Neutrophil (primary cell): ENCODE measurements around the gene SORBS1.

Source experiments
- H3K27ac ChIP-seq: fragments of 200-600 bp; sonication (generic); 2 replicates; pipeline ENCODE4 v1.5.1; 2016; ENCODE audit warnings: mild to moderate bottlenecking, moderate library complexity
- H3K27me3 ChIP-seq: fragments of 200-600 bp; sonication (generic); 2 replicates; pipeline ENCODE4 v1.6.0; 2016; ENCODE audit warnings: mild to moderate bottlenecking
- H3K36me3 ChIP-seq: fragments of 200-600 bp; sonication (generic); 2 replicates; pipeline ENCODE4 v1.5.1; 2017
- H3K4me1 ChIP-seq, 2 experiments: fragments of 200-600 bp in 1 of 2; sonication (generic) in 1 of 2; 1 replicate in 1 of 2; 2 replicates in 1 of 2; pipeline versions ENCODE4 v1.5.1 to v1.6.1; 2013 to 2016; ENCODE audit warnings: low read depth in 1 of 2, low read length in 1 of 2, mild to moderate bottlenecking in 1 of 2, moderate library complexity in 1 of 2; ENCODE audit not compliant: control insufficient read depth in 1 of 2, insufficient read depth in 1 of 2
- H3K4me3 ChIP-seq, 2 experiments: fragments of 200-600 bp in 1 of 2; sonication (generic) in 1 of 2; 1 replicate in 1 of 2; 2 replicates in 1 of 2; pipeline ENCODE4 v1.5.1; 2013 to 2016; ENCODE audit warnings: low read depth in 1 of 2, low read length in 1 of 2, mild to moderate bottlenecking in 1 of 2, moderate library complexity in 1 of 2
- H3K9me3 ChIP-seq: fragments of 200-600 bp; sonication (generic); 2 replicates; pipeline ENCODE4 v1.5.1; 2016
- CTCF ChIP-seq: fragments of 200-600 bp; sonication (generic); IDR thresholded peaks from 2 replicates; pipeline ENCODE4 v1.5.1; 2016; ENCODE audit warnings: antibody characterized with exemption

Gene SORBS1

GRCh38 chr10:95508730-95509129 lies 52.4 kb downstream of the SORBS1 start:
- H3K36me3 ChIP-seq: no peaks in the 10 kb centered on the region
- H3K27me3 ChIP-seq: no peaks in the 10 kb centered on the region
- no peaks in the 10 kb centered on the region for H3K9me3 ChIP-seq
- H3K4me1 ChIP-seq: no peaks in the 10 kb centered on the region
- no peak for TF ChIP-seq CTCF
- no peak overlapping the region for H3K27ac ChIP-seq
- H3K4me3 ChIP-seq: no peak overlapping the region

- Histone ChIP-seq H3K27me3 (no peaks in the 10 kb centered on the region), H3K36me3 (no peaks in the 10 kb centered on the region)
- no peak for TF ChIP-seq CTCF
Observed at GRCh38 chr10:95506056-95506737, 55.0 kb downstream of the SORBS1 start.

GRCh38 chr10:95505641-95506040 lies 55.5 kb downstream of the SORBS1 start:
- Histone ChIP-seq H3K9me3 (no peaks in the 10 kb centered on the region), H3K4me1 (no peaks in the 10 kb centered on the region), H3K4me3 (no peak overlapping the region), H3K36me3 (no peaks in the 10 kb centered on the region), H3K27ac (no peak overlapping the region), H3K27me3 (no peaks in the 10 kb centered on the region)
- no peak for TF ChIP-seq CTCF

More at GRCh38 chr10:95506056-95506737, 55.0 kb downstream of the SORBS1 start:
- Histone ChIP-seq H3K9me3 (no peaks in the 10 kb centered on the region), H3K27ac (no peak overlapping the region), H3K4me3 (no peak overlapping the region), H3K4me1 (no peaks in the 10 kb centered on the region)

- Histone ChIP-seq H3K9me3 (no peaks in the 10 kb centered on the region), H3K4me3 (no peak overlapping the region), H3K36me3 (no peaks in the 10 kb centered on the region), H3K27ac (no peak overlapping the region), H3K27me3 (no peaks in the 10 kb centered on the region), H3K4me1 (no peaks in the 10 kb centered on the region)
- TF ChIP-seq CTCF: no peak
Observed at GRCh38 chr10:95505084-95505610, 56.0 kb downstream of the SORBS1 start.

- Histone ChIP-seq H3K4me1 (no peaks in the 10 kb centered on the region), H3K4me3 (no peak overlapping the region)
Observed at GRCh38 chr10:95504246-95504691, 56.9 kb downstream of the SORBS1 start.

More at GRCh38 chr10:95504246-95504691, 56.9 kb downstream of the SORBS1 start:
- H3K9me3 ChIP-seq: no peaks in the 10 kb centered on the region
- TF ChIP-seq CTCF: no peak
- no peaks in the 10 kb centered on the region for H3K27me3 ChIP-seq
- no peaks in the 10 kb centered on the region for H3K36me3 ChIP-seq
- no peak overlapping the region for H3K27ac ChIP-seq
